ENCODE results near the gene FIP1L1. TPM values are rescaled to one million over a fixed set of nuclear protein-coding genes. Genes with fewer than 3 reads are reported as not detected.

FIP1L1 gene
- total and polyA plus RNA-seq, 9 of the 15 experiments (the other 6 are each of a cell fraction or from before 2014, with no cell fraction given) = 34.6 to 137 (median 72.0) TPM

DNA sequence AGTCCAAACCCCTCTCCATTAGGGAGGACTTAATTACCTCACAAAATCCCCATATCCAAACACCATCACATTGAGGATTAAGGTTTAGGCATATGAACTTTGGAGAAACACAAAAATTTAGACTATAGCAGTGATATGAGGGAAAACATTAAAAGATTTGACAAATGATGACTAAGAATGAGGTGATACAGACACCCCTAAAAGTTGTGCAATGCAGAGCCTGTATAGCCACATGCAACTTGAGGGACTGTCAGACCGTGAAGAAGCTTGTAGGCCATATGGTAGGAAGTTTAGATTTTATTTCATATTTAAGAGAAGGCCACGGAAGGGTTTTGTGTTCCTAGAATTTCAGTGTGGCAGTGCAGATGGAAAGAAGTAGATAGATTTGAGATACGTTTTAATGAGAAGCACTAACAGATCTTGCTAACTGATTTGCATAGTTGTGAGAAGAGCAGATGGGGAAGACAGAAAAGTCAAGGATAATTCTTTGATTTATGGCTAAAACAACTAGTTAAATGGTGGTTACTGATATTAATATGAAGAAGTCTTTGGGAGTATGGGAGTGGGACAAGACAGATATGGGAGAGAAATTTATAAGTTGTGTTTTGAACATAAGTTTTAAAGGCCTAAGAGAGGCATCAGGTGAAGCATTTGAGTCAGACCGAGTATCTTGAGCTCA lies 5.5 kb upstream of the FIP1L1 start (continued):
- TF ChIP-seq, protein P1, sequence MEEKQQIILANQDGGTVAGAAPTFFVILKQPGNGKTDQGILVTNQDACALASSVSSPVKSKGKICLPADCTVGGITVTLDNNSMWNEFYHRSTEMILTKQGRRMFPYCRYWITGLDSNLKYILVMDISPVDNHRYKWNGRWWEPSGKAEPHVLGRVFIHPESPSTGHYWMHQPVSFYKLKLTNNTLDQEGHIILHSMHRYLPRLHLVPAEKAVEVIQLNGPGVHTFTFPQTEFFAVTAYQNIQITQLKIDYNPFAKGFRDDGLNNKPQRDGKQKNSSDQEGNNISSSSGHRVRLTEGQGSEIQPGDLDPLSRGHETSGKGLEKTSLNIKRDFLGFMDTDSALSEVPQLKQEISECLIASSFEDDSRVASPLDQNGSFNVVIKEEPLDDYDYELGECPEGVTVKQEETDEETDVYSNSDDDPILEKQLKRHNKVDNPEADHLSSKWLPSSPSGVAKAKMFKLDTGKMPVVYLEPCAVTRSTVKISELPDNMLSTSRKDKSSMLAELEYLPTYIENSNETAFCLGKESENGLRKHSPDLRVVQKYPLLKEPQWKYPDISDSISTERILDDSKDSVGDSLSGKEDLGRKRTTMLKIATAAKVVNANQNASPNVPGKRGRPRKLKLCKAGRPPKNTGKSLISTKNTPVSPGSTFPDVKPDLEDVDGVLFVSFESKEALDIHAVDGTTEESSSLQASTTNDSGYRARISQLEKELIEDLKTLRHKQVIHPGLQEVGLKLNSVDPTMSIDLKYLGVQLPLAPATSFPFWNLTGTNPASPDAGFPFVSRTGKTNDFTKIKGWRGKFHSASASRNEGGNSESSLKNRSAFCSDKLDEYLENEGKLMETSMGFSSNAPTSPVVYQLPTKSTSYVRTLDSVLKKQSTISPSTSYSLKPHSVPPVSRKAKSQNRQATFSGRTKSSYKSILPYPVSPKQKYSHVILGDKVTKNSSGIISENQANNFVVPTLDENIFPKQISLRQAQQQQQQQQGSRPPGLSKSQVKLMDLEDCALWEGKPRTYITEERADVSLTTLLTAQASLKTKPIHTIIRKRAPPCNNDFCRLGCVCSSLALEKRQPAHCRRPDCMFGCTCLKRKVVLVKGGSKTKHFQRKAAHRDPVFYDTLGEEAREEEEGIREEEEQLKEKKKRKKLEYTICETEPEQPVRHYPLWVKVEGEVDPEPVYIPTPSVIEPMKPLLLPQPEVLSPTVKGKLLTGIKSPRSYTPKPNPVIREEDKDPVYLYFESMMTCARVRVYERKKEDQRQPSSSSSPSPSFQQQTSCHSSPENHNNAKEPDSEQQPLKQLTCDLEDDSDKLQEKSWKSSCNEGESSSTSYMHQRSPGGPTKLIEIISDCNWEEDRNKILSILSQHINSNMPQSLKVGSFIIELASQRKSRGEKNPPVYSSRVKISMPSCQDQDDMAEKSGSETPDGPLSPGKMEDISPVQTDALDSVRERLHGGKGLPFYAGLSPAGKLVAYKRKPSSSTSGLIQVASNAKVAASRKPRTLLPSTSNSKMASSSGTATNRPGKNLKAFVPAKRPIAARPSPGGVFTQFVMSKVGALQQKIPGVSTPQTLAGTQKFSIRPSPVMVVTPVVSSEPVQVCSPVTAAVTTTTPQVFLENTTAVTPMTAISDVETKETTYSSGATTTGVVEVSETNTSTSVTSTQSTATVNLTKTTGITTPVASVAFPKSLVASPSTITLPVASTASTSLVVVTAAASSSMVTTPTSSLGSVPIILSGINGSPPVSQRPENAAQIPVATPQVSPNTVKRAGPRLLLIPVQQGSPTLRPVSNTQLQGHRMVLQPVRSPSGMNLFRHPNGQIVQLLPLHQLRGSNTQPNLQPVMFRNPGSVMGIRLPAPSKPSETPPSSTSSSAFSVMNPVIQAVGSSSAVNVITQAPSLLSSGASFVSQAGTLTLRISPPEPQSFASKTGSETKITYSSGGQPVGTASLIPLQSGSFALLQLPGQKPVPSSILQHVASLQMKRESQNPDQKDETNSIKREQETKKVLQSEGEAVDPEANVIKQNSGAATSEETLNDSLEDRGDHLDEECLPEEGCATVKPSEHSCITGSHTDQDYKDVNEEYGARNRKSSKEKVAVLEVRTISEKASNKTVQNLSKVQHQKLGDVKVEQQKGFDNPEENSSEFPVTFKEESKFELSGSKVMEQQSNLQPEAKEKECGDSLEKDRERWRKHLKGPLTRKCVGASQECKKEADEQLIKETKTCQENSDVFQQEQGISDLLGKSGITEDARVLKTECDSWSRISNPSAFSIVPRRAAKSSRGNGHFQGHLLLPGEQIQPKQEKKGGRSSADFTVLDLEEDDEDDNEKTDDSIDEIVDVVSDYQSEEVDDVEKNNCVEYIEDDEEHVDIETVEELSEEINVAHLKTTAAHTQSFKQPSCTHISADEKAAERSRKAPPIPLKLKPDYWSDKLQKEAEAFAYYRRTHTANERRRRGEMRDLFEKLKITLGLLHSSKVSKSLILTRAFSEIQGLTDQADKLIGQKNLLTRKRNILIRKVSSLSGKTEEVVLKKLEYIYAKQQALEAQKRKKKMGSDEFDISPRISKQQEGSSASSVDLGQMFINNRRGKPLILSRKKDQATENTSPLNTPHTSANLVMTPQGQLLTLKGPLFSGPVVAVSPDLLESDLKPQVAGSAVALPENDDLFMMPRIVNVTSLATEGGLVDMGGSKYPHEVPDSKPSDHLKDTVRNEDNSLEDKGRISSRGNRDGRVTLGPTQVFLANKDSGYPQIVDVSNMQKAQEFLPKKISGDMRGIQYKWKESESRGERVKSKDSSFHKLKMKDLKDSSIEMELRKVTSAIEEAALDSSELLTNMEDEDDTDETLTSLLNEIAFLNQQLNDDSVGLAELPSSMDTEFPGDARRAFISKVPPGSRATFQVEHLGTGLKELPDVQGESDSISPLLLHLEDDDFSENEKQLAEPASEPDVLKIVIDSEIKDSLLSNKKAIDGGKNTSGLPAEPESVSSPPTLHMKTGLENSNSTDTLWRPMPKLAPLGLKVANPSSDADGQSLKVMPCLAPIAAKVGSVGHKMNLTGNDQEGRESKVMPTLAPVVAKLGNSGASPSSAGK (IDR thresholded peaks at IDR 0.05) = peak; percentile 64
- TF ChIP-seq, protein P2, sequence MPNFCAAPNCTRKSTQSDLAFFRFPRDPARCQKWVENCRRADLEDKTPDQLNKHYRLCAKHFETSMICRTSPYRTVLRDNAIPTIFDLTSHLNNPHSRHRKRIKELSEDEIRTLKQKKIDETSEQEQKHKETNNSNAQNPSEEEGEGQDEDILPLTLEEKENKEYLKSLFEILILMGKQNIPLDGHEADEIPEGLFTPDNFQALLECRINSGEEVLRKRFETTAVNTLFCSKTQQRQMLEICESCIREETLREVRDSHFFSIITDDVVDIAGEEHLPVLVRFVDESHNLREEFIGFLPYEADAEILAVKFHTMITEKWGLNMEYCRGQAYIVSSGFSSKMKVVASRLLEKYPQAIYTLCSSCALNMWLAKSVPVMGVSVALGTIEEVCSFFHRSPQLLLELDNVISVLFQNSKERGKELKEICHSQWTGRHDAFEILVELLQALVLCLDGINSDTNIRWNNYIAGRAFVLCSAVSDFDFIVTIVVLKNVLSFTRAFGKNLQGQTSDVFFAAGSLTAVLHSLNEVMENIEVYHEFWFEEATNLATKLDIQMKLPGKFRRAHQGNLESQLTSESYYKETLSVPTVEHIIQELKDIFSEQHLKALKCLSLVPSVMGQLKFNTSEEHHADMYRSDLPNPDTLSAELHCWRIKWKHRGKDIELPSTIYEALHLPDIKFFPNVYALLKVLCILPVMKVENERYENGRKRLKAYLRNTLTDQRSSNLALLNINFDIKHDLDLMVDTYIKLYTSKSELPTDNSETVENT (CRISPR knock-in tag; IDR thresholded peaks at IDR 0.05) = no peak
- TF ChIP-seq POLR2A (conservative IDR thresholded peaks at IDR 0.05) (no peak), FOXA1 (IDR thresholded peaks at IDR 0.05; ENCODE audit: borderline replicate concordance) (no peak), ZBTB1 (CRISPR knock-in tag; IDR thresholded peaks at IDR 0.05; ENCODE audit: borderline replicate concordance, low read depth) (no peak)
- TF ChIP-seq, protein P3, sequence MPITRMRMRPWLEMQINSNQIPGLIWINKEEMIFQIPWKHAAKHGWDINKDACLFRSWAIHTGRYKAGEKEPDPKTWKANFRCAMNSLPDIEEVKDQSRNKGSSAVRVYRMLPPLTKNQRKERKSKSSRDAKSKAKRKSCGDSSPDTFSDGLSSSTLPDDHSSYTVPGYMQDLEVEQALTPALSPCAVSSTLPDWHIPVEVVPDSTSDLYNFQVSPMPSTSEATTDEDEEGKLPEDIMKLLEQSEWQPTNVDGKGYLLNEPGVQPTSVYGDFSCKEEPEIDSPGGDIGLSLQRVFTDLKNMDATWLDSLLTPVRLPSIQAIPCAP (CRISPR knock-in tag; IDR thresholded peaks at IDR 0.05; ENCODE audit: borderline replicate concordance) = no peak
- TF ChIP-seq, protein P4, sequence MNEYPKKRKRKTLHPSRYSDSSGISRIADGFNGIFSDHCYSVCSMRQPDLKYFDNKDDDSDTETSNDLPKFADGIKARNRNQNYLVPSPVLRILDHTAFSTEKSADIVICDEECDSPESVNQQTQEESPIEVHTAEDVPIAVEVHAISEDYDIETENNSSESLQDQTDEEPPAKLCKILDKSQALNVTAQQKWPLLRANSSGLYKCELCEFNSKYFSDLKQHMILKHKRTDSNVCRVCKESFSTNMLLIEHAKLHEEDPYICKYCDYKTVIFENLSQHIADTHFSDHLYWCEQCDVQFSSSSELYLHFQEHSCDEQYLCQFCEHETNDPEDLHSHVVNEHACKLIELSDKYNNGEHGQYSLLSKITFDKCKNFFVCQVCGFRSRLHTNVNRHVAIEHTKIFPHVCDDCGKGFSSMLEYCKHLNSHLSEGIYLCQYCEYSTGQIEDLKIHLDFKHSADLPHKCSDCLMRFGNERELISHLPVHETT (CRISPR knock-in tag; conservative IDR thresholded peaks at IDR 0.05 in 1 of 2, IDR thresholded peaks at IDR 0.05 in 1 of 2) = no peak

All from K562 (cell line).